Colon (tissue), 2 donors: Measurements from ENCODE around the gene NT5C1B.
"Not testable (repeated sequence)": the region's sequence is repeated elsewhere in the genome, so short reads cannot be mapped to it uniquely, and the experiment has no call there.

Source experiments
- FAIRE-seq: peaks from 2 replicates; lab custom pipeline; 2012; peaks lifted over from hg19 to GRCh38; lab: Jason Lieb, UNC
- donor health status: control.
- donor health status: control.

NT5C1B gene

GRCh38 chr2:18589354-18589753 lies at the start of gene NT5C1B:
NT5C1B (minus strand) TSS chr2:18589569; CDS start chr2:18589468, 101 bp downstream.
- FAIRE-seq = no peak

GRCh38 chr2:18637196-18637595 lies 47.8 kb upstream of the NT5C1B start:
- FAIRE-seq = no peak

- not testable (repeated sequence) for FAIRE-seq
Observed at GRCh38 chr2:18632699-18633098, 43.3 kb upstream of the NT5C1B start.

GRCh38 chr2:18630941-18631340 lies 41.6 kb upstream of the NT5C1B start:
- FAIRE-seq = no peak

GRCh38 chr2:18630541-18630940 lies 41.2 kb upstream of the NT5C1B start:
- FAIRE-seq = no peak

- FAIRE-seq = no peak
Observed at GRCh38 chr2:18630101-18630500, 40.7 kb upstream of the NT5C1B start.

GRCh38 chr2:18626958-18627650 lies 37.7 kb upstream of the NT5C1B start:
- FAIRE-seq = no peak

GRCh38 chr2:18626256-18626668 lies 36.9 kb upstream of the NT5C1B start:
- FAIRE-seq = no peak

GRCh38 chr2:18625563-18625962 lies 36.2 kb upstream of the NT5C1B start:
- FAIRE-seq = no peak

GRCh38 chr2:18623782-18624181 lies 34.4 kb upstream of the NT5C1B start:
- no peak for FAIRE-seq

- FAIRE-seq = no peak
Observed at GRCh38 chr2:18620867-18621632, 31.7 kb upstream of the NT5C1B start.

GRCh38 chr2:18619091-18619490 lies 29.7 kb upstream of the NT5C1B start:
- no peak for FAIRE-seq

GRCh38 chr2:18614041-18614440 lies 24.7 kb upstream of the NT5C1B start:
- no peak for FAIRE-seq

- FAIRE-seq = no peak
Observed at GRCh38 chr2:18612133-18612532, 22.8 kb upstream of the NT5C1B start.

- no peak for FAIRE-seq
Observed at GRCh38 chr2:18611604-18612003, 22.2 kb upstream of the NT5C1B start.

GRCh38 chr2:18611184-18611583 lies 21.8 kb upstream of the NT5C1B start:
- FAIRE-seq = no peak

GRCh38 chr2:18610651-18611050 lies 21.3 kb upstream of the NT5C1B start:
- FAIRE-seq = no peak

- FAIRE-seq = no peak
Observed at GRCh38 chr2:18610090-18610489, 20.7 kb upstream of the NT5C1B start.

GRCh38 chr2:18605115-18605514 lies 15.7 kb upstream of the NT5C1B start:
- FAIRE-seq = no peak

- FAIRE-seq = no peak
Observed at GRCh38 chr2:18604531-18604885, 15.1 kb upstream of the NT5C1B start.

- FAIRE-seq = no peak
Observed at GRCh38 chr2:18603854-18604530, 14.6 kb upstream of the NT5C1B start.

- FAIRE-seq = no peak
Observed at GRCh38 chr2:18602298-18602697, 12.9 kb upstream of the NT5C1B start.

- FAIRE-seq = no peak
Observed at GRCh38 chr2:18600255-18600613, 10.9 kb upstream of the NT5C1B start.
